Endothelial cell of umbilical vein (primary cell): ENCODE results near the gene RELN. TPM values are rescaled to one million over a fixed set of nuclear protein-coding genes. Genes with fewer than 3 reads are reported as not detected.

Source experiments
- BruUV-seq: library from RNA; stranded (reverse); fragments of 400-500 nt; replicated peaks from 2 replicates; lab custom pipeline; 2021; lab: Mats Ljungman, UMichigan
- CTCF ChIA-PET: fragments of 300-600, 350-600 bp; sonication (Branson Sonifier 250); formaldehyde crosslinking; loops from one replicate; lab custom pipeline; 2021; ENCODE audit warnings: antibody characterized with exemption, inconsistent platforms; lab: Charles Lee
- POLR2A ChIA-PET: fragments of 300-600, 350-600 bp; sonication (Branson Sonifier 250); formaldehyde crosslinking; loops from one replicate; lab custom pipeline; 2021; ENCODE audit warnings: antibody characterized with exemption, inconsistent platforms; lab: Charles Lee
- DNase-seq: peaks from one replicate; pipeline ENCODE4 v3.0.0-alpha.2; 2011; ENCODE audit warnings: low read depth, low spot score
- FAIRE-seq: peaks from 2 replicates; lab custom pipeline; 2011; peaks lifted over from hg19 to GRCh38; lab: Jason Lieb, UNC
- H2AFZ ChIP-seq: 2 replicates; pipeline ENCODE4 v1.6.0; 2012; ENCODE audit warnings: low read depth, low read length, control low read depth, inconsistent platforms
- H3K27ac ChIP-seq: 2 replicates; pipeline ENCODE4 v1.5.1; 2011; ENCODE audit warnings: low read depth, mild to moderate bottlenecking, control low read depth, low read length, moderate library complexity; ENCODE audit not compliant: insufficient read depth
- H3K27me3 ChIP-seq, 2 experiments: 2 replicates each; pipeline versions ENCODE4 v1.6.0 to v1.6.1; 2011; ENCODE audit warnings: low read length in 2 of 2, mixed read lengths in 1 of 2; ENCODE audit not compliant: control insufficient read depth in 2 of 2, insufficient read depth in 2 of 2
- H3K36me3 ChIP-seq, 2 experiments: 2 replicates in 1 of 2; 3 replicates in 1 of 2; pipeline ENCODE4 v1.5.1; 2011; ENCODE audit warnings: low read length in 2 of 2, mild to moderate bottlenecking in 1 of 2, moderate library complexity in 1 of 2; ENCODE audit not compliant: control insufficient read depth in 2 of 2, insufficient read depth in 2 of 2; ENCODE audit errors: extremely low read depth in 1 of 2
- H3K4me1 ChIP-seq: 3 replicates; pipeline ENCODE4 v1.5.1; 2011; ENCODE audit warnings: mild to moderate bottlenecking, low read length; ENCODE audit not compliant: control insufficient read depth, insufficient read depth; ENCODE audit errors: extremely low read depth
- H3K4me2 ChIP-seq: 2 replicates; pipeline ENCODE4 v1.6.1; 2011; ENCODE audit warnings: low read length, control low read depth, mixed read lengths; ENCODE audit not compliant: insufficient read depth
- H3K4me3 ChIP-seq, 3 experiments: fragments of 200-600 bp in 1 of 3; sonication (generic), shearing (Covaris generic) in 1 of 3; replicated peaks in 1 of 3; 2 replicates each; pipeline ENCODE4 v1.5.1; 2011 to 2016; ENCODE audit warnings: control low read depth in 3 of 3, low read length in 3 of 3, mild to moderate bottlenecking in 2 of 3, inconsistent platforms in 1 of 3, low read depth in 1 of 3, moderate library complexity in 1 of 3; ENCODE audit not compliant: insufficient read depth in 1 of 3
- H3K79me2 ChIP-seq: 2 replicates; pipeline ENCODE4 v1.6.0; 2012; ENCODE audit warnings: low read length, inconsistent platforms; ENCODE audit not compliant: control insufficient read depth, insufficient read depth
- H3K9ac ChIP-seq: replicated peaks from 2 replicates; pipeline ENCODE3; 2011; ENCODE audit warnings: low read length, control low read depth; ENCODE audit not compliant: insufficient read depth; ENCODE audit errors: extremely low read depth
- H3K9me1 ChIP-seq: replicated peaks from 3 replicates; pipeline ENCODE4 v1.6.0; 2011; ENCODE audit warnings: mild to moderate bottlenecking, low read length; ENCODE audit not compliant: control insufficient read depth, insufficient read depth; ENCODE audit errors: extremely low read depth
- H3K9me3 ChIP-seq: replicated peaks from 2 replicates; pipeline ENCODE4 v1.5.1; 2012; ENCODE audit warnings: low read length, inconsistent platforms; ENCODE audit not compliant: control insufficient read depth, insufficient read depth
- H4K20me1 ChIP-seq: replicated peaks from 2 replicates; pipeline ENCODE3; 2011; ENCODE audit warnings: mild to moderate bottlenecking, low read length; ENCODE audit not compliant: control insufficient read depth, insufficient read depth; ENCODE audit errors: extremely low read depth
- EZH2 ChIP-seq: IDR thresholded peaks from 2 replicates; pipeline ENCODE4 v1.6.1; 2012; ENCODE audit warnings: borderline replicate concordance, low read depth, mild to moderate bottlenecking, moderate library complexity, low read length, inconsistent platforms; ENCODE audit not compliant: severe bottlenecking
- FOS ChIP-seq: IDR thresholded peaks from 2 replicates; pipeline ENCODE4 v1.6.1; 2011; ENCODE audit warnings: mild to moderate bottlenecking, low read length, moderate library complexity, borderline replicate concordance; ENCODE audit not compliant: insufficient read depth
- GATA2 ChIP-seq: IDR thresholded peaks from 2 replicates; pipeline ENCODE4 v1.7.0; 2011; ENCODE audit warnings: low read depth, mild to moderate bottlenecking, moderate library complexity, mixed read lengths, low read length; ENCODE audit not compliant: insufficient read length, insufficient read depth
- JUN ChIP-seq: IDR thresholded peaks from 2 replicates; pipeline ENCODE4 v1.6.1; 2011; ENCODE audit warnings: borderline replicate concordance, low read depth; ENCODE audit not compliant: insufficient read length, insufficient read depth
- MYC ChIP-seq: IDR thresholded peaks from one replicate; pipeline ENCODE4 v1.6.1; 2011; ENCODE audit warnings: mild to moderate bottlenecking, low read depth, low read length
- POLR2A ChIP-seq: IDR thresholded peaks from 2 replicates; pipeline ENCODE4 v1.6.1; 2012; ENCODE audit warnings: low read depth, mild to moderate bottlenecking, control low read depth, low read length
- POLR2AphosphoS5 ChIP-seq: IDR thresholded peaks from 2 replicates; pipeline ENCODE4 v1.6.1; 2012; ENCODE audit warnings: low read depth, mild to moderate bottlenecking, control low read depth, low read length, moderate library complexity; ENCODE audit not compliant: insufficient read depth
- dilution Hi-C: fragments of 300-500 bp; cut with MboI; formaldehyde crosslinking; loops from one replicate; pipeline ENCODE4 v1.15.0; 2019; ENCODE audit warnings: low sequenced_read_pairs; ENCODE audit not compliant: extremely low pct_ligation_motif_present
- intact Hi-C: fragments of 100-400 bp; cut with micrococcal nuclease; formaldehyde crosslinking; loops from one replicate; pipeline ENCODE4 v1.10.0; 2022
- polyA plus RNA-seq, 4 experiments: library from polyadenylated mRNA; depleted of rRNA in 3 of 4; stranded (reverse) in 3 of 4; unstranded in 1 of 4; fragments of >200 nt; gene quantifications; 2 replicates each; pipeline versions ENCODE4 v1.2.1 to v1.2.3, GENCODE V29; 2011 to 2012; ENCODE audit warnings: missing spikeins in 1 of 4
- total RNA-seq: library from RNA; stranded (reverse); gene quantifications from 2 replicates; pipeline ENCODE4 v1.2.3, GENCODE V29; 2021
- TF ChIP-seq, protein P1 (sequence below): IDR thresholded peaks from 2 replicates; pipeline ENCODE4 v1.6.1; 2011; ENCODE audit not compliant: insufficient read depth, insufficient read length
- TF ChIP-seq, protein P2 (sequence below), 2 donors: IDR thresholded peaks; 1 replicate in 1 of 2; 2 replicates in 1 of 2; pipeline ENCODE4 v1.5.1; 2011; ENCODE audit warnings: low read length in 2 of 2, mild to moderate bottlenecking in 2 of 2, moderate library complexity in 2 of 2, control low read depth in 1 of 2, inconsistent platforms in 1 of 2, low read depth in 1 of 2; ENCODE audit not compliant: insufficient read depth in 1 of 2; ENCODE audit errors: extremely low read depth in 1 of 2

RELN gene
- total and polyA plus RNA-seq, 2 donors (not counting 3 experiments of a cell fraction or from before 2014, with no cell fraction given) = 0.15 to 0.22 TPM

GRCh38 chr7:103649052-103649451, 340.4 kb downstream of the RELN start:
- H3K79me2 ChIP-seq = no peaks in the 10 kb centered on the region
- no peaks in the 10 kb centered on the region for H3K27me3 ChIP-seq
- FAIRE-seq (no peak), DNase-seq (no peak)
- BruUV-seq = no TSS peak
- no peak overlapping the region for H3K9ac ChIP-seq
- H3K9me1 ChIP-seq = no peaks in the 10 kb centered on the region
- no peaks in the 10 kb centered on the region for H4K20me1 ChIP-seq
- dilution Hi-C loops = no loop called here
- ChIA-PET POLR2A (no interaction called here), CTCF (no interaction called here)
- no peaks in the 10 kb centered on the region for H3K4me1 ChIP-seq
- TF ChIP-seq FOS (no peak), MYC (no peak), EZH2 (no peak), POLR2AphosphoS5 (no peak), POLR2A (no peak), GATA2 (no peak), JUN (no peak)
- TF ChIP-seq, protein P1, sequence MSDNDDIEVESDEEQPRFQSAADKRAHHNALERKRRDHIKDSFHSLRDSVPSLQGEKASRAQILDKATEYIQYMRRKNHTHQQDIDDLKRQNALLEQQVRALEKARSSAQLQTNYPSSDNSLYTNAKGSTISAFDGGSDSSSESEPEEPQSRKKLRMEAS = no peak
- TF ChIP-seq, protein P2, sequence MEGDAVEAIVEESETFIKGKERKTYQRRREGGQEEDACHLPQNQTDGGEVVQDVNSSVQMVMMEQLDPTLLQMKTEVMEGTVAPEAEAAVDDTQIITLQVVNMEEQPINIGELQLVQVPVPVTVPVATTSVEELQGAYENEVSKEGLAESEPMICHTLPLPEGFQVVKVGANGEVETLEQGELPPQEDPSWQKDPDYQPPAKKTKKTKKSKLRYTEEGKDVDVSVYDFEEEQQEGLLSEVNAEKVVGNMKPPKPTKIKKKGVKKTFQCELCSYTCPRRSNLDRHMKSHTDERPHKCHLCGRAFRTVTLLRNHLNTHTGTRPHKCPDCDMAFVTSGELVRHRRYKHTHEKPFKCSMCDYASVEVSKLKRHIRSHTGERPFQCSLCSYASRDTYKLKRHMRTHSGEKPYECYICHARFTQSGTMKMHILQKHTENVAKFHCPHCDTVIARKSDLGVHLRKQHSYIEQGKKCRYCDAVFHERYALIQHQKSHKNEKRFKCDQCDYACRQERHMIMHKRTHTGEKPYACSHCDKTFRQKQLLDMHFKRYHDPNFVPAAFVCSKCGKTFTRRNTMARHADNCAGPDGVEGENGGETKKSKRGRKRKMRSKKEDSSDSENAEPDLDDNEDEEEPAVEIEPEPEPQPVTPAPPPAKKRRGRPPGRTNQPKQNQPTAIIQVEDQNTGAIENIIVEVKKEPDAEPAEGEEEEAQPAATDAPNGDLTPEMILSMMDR (IDR thresholded peaks at IDR 0.05; ENCODE audit: extremely low read depth in 1 of 2, insufficient read depth in 1 of 2, low read depth in 1 of 2, low read length in 2 of 2) = no peak
- H3K36me3 ChIP-seq = no peaks in the 10 kb centered on the region
- no peak overlapping the region for H2AFZ ChIP-seq
- intact Hi-C loops = no loop called here
- no peak overlapping the region for H3K4me2 ChIP-seq
- H3K9me3 ChIP-seq = no peaks in the 10 kb centered on the region
- no peak overlapping the region for H3K27ac ChIP-seq
- no peak overlapping the region for H3K4me3 ChIP-seq
